KBM-7 (cell line): Measurements from ENCODE around the gene ALDH16A1.
A peak's percentile ranks its signal among the peaks of the same experiment; 100 is the strongest.

Source experiments
- DNase-seq: peaks from one replicate; pipeline ENCODE4 v3.0.0-alpha.2; 2015
- in situ Hi-C: fragments of 300-500 bp; cut with MboI; formaldehyde crosslinking; loops from 2 replicates; pipeline ENCODE4 v1.14.3; 2020; ENCODE audit warnings: low sequenced_read_pairs, low pct_unique_long_range_greater_than_20kb, mixed read lengths

ALDH16A1 gene

GRCh38 chr19:49475995-49476880, 23.2 kb downstream of the ALDH16A1 start:
- peak; percentile 59 for DNase-seq
- in situ Hi-C loops, result no loop called here

GRCh38 chr19:49479975-49480628, 27.1 kb downstream of the ALDH16A1 start:
- DNase-seq, result no peak
- in situ Hi-C loops, result no loop called here

DNA sequence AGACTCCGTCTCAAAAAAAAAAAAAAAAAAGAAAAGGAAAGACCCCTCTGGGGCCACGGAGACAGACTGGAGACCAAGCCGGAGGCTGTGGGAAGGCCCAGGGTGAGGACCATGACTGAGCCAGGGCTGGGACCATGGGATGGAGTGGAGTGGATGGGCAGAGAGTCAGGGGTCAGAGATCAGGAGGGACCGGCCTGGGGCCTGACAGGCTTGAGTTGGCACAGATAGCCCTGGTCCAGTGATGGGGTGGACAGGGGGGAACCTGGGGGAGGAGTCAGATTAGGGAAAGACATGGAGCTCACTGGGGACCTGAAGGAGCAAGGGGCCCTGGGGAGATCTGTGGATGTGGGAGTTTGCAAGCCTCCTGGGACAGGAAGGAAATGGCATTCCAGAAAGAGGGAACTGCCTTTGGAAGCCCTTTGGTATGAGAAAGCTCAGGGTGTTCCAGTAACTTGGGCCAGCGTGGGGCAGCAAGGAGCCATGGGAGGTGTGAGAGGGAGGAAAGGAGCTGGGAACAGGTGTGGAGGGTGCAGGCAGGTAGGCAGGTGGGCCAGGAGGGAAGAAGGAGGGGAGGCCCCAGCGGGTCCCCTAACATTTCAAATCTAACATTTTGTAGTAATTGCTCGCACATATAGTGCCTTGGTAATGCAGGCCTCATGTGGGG, 28.1 kb downstream of the ALDH16A1 start:
- in situ Hi-C loops, result no loop called here
- DNase-seq, result no peak

GRCh38 chr19:49486232-49486631, 33.2 kb downstream of the ALDH16A1 start:
- in situ Hi-C loops, result no loop called here
- DNase-seq, result no peak

- no peak for DNase-seq
- in situ Hi-C loops, result no loop called here
Measured at GRCh38 chr19:49486710-49487276, 33.8 kb downstream of the ALDH16A1 start.

DNA sequence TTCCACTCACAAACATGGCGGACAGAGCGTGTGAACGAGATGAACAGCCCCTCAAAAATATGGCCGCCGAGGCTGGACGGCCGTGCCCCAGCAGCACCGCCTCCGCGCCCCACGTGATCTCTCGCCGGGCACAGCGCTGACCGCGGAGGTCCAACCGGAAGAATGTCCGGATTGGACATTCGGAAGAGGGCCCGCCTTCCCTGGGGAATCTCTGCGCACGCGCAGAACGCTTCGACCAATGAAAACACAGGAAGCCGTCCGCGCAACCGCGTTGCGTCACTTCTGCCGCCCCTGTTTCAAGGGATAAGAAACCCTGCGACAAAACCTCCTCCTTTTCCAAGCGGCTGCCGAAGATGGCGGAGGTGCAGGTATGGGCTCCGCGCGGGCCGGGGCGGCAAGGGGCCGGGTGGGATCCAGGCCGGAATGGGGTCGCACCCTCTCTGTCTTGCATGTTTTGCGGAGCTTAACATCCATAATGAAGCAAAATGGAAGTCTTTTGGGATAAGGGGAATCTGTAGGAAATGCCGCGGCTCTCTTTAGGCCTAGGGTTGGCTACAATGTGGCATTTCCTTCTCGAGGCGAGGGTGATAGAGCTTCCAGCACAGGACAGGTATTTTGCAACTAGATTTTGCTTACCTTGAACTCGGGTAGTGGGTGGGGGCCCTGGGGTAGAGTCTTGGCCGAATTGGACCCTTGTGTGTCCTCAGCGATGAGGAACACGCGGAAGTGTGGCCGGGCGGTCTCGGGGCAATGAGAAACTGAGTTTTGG, 34.4 kb downstream of the ALDH16A1 start, which contains the start of gene RPL13A:
Gene RPL13A (plus strand): TSS at position 332 of the 769 bp plus-strand sequence. CDS start 22 bp downstream, at position 354.
- in situ Hi-C loops, result no loop called here
- peak; percentile 100 for DNase-seq

DNA sequence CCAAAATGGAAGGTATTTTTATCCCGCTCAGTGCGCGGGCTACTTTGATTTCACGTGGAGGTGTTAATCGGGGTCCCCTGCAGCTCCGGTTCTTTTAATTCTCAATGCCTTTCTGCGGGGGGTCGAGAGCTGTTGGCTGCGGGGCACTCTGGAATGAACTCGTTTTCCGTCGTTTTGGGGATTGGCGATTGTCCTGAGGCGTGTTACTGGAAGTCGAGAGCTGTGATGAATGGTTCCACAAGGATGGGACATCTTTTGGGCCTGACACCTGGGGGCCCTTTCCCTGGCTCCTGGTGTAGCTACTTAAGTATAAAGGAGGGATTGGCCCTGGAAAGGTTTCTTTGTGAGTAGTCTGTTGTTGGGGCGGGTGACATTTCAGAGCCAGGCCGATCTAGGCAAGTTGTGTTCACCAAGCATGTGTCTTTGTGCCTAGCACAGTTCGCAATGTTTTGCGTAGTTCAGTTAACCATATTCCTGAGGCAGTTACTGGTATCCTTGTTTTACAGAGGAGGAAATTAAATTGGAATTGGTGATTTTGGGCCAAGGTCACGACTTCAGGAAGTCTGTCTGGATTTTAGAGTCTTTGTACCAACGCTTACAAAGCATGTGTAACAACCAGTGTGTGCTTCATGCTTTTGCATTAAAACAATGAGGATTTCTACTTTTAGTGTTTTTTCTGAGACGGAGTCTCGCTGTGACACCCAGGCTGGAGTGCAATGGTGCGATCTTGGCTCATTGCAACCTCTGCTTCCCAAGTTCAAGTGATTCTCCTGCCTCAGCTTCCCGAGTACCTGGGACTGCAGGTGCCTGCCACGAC, 35.2 kb downstream of the ALDH16A1 start:
- DNase-seq, result peak; percentile 26
- in situ Hi-C loops, result no loop called here

DNA sequence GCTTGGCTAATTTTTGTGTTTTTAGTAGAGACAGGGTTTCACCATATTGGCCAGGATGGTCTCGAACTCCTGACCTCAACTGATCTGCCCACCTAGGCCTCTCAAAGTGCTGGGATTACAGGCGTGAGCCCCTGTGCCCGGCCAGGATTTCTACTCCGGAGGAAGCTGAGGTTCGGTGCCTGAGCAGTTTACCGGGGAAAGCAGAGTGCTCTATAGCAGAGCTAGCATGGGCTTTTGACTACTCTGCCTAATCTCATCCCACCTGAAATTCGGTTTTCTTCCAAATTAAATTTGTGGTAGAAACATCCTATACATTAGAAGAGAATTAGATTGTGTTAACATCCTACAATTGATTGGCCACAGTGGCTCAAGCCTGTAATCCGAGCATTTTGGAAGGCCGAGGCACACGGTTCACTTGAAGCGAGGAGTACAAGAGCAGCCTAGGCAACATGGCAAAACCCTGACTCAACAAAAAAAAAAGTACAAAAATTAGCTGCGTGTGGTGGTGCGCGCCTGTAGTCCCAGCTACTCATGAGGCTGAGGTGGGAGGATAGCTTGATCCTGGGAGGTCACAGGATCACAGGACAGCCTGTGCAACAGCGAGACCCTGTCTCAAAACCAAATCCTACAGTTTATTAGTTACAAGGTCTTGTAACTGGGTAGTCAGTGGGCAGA, 36.0 kb downstream of the ALDH16A1 start:
- in situ Hi-C loops, result no loop called here
- no peak for DNase-seq

DNA sequence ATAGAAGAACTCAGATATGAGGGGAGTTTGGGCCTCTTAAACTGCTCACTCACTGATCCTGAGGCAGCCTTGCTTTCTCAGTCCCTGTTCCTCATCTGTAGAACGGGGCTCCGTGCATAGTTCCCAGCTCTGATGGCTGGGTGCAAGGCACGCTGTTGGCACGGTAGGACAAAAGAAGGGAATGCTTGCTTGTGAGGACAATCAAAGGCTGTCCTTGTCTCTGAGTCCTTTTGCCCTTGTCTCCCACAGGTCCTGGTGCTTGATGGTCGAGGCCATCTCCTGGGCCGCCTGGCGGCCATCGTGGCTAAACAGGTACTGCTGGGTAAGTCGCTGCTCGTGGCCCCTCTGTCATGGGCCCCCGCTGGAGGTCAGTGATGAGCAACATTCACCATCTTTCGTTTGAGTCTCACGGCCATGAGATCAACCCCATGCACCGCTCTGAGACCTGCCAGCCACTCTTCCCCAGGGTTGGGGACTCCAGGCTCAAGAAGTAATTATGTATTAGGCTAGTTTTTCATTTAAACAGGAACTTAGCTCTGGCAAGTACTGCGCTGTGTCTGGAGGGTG, 36.7 kb downstream of the ALDH16A1 start:
- DNase-seq, result no peak
- in situ Hi-C loops, result no loop called here

DNA sequence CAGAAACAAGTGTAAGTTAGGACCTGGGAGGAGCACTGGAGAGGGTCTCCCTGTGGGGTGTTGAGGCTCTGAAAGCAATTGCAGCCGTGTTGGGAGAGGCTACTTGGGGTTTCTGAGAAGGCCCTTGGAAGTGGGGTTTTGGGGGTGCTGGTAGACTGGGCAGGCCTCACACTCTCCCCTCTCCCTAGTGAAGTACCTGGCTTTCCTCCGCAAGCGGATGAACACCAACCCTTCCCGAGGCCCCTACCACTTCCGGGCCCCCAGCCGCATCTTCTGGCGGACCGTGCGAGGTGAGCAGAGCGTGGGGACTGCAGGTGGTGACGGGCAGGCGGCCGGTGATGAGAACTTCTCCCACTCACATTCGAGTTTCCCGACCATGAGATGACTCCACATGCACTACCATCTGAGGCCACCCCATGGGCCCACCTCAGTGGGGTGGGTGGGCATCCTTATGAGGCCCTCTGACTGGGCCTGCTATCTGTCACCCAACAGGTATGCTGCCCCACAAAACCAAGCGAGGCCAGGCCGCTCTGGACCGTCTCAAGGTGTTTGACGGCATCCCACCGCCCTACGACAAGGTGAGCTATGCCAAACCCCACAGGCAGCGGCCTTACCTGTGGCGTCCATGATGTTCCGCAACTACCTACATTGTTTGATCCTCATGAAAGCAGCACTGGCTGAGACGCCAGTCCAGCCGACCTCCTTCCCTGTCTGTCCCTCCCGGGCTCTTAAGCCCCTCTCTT, 37.4 kb downstream of the ALDH16A1 start:
- no peak for DNase-seq
- in situ Hi-C loops, result no loop called here

DNA sequence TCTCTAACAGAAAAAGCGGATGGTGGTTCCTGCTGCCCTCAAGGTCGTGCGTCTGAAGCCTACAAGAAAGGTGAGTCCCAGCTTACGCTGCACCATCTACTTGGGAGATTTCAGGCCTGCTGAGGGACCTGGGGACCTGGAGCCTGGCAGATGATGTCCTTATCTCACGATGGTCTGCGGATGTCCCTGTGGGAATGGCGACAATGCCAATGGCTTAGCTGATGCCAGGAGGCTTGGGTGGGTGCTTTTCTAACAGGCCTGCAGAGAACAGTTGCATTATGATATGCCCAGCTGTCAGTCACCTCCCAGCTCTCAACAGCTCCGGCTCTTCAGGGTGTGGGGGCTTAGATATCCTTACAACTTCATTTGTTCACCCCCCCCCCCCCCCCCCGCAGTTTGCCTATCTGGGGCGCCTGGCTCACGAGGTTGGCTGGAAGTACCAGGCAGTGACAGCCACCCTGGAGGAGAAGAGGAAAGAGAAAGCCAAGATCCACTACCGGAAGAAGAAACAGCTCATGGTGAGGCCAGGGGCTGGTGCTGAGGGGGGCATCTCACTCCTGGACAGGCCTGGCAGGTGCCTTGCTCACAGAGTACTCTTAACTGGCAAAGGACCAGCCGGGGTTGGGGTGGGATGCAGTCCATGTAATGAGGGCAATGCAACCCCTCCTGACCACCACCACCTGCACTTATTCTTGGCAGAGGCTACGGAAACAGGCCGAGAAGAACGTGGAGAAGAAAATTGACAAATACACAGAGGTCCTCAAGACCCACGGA, 38.2 kb downstream of the ALDH16A1 start:
- in situ Hi-C loops, result no loop called here

DNA sequence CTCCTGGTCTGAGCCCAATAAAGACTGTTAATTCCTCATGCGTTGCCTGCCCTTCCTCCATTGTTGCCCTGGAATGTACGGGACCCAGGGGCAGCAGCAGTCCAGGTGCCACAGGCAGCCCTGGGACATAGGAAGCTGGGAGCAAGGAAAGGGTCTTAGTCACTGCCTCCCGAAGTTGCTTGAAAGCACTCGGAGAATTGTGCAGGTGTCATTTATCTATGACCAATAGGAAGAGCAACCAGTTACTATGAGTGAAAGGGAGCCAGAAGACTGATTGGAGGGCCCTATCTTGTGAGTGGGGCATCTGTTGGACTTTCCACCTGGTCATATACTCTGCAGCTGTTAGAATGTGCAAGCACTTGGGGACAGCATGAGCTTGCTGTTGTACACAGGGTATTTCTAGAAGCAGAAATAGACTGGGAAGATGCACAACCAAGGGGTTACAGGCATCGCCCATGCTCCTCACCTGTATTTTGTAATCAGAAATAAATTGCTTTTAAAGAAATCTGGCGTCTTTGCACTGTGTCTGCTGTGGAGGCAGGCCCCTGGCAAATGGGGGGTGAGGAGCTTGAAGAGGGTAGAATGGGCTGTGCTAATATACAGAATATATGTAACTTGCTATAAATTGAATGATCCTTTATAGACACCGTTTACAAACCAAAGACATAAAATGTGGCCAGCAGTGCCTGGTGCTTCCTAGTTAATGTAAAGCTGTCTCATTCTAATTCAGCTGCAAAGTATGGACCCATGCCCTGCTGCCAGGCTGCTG, 39.0 kb downstream of the ALDH16A1 start:
- in situ Hi-C loops, result no loop called here
- no peak for DNase-seq

More for the DNA sequence above, 38.2 kb downstream of the ALDH16A1 start:
- DNase-seq, result no peak

GRCh38 chr19:49492573-49493405, 39.8 kb downstream of the ALDH16A1 start:
- in situ Hi-C loops, result no loop called here
- DNase-seq, result peak; percentile 66

DNA sequence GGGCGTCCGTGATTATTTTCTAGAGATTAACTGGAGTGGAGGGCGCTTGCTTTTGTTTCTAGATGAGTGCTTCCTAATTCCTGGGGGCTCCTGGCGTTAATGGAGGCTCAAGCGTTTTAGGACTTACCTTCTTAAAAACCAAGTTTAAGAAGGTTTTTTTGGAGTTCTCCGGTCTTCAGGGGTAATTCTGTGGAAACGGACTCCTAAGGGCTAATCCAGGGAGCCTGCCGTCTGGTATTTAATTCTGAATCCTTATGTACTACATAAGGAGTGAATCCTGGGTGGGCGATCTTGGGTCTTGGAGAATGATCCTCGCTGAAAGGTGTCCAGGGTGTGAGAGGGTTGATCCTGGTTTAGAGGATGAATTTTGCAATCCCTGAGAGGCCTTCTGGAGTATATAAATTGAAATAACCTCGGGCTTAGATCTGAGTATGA, 43.6 kb downstream of the ALDH16A1 start:
- DNase-seq, result no peak
- in situ Hi-C loops, result no loop called here
